Measurements from ENCODE around the gene CRYZL1.

- TF ChIP-seq POLR2AphosphoS5 (IDR thresholded peaks at IDR 0.05), result no peak
- TF ChIP-seq CTCF (IDR thresholded peaks at IDR 0.05), result no peak
Observed at GRCh38 chr21:33685613-33686197, 44.2 kb upstream of the CRYZL1 start.
